DMS53 treated with DMSO at 0.1 percent for 48 hours (cell line): ENCODE results near the gene BTBD9.

Experiments used
- DNase-seq: peaks from one replicate; lab custom pipeline; 2025; ENCODE audit not compliant: unreplicated experiment; lab: John Stamatoyannopoulos, UW

Gene BTBD9

GRCh38 chr6:38154731-38155130 is 485.0 kb downstream of the BTBD9 start:
- DNase-seq: no peak

DNA sequence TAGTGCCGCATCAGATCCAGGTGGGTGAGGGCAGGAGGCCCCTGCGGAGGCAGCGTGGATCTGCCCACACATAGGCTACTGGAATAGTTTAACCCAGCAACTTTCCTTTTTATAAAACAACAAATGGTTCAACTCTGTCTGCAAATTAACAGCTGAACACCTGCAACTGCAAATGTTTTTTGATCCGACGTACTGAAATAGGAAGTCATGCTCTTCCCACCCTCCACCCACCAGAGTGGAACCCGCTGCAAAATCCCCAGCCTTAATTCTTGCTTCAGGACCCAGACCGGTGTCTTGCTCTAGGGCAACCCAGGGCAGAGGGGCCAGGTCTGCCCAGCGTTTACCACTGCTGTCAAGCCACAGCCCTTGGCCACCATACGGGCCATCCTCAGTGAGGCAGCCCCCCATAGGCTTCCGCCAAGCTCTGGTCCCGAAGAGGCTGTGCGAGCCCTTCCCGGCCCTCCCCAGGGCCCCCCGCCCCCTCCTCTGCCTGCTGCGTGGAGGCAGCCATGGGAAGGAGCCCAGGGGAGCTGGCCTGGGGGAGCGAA is 485.9 kb downstream of the BTBD9 start:
- no peak for DNase-seq

DNA sequence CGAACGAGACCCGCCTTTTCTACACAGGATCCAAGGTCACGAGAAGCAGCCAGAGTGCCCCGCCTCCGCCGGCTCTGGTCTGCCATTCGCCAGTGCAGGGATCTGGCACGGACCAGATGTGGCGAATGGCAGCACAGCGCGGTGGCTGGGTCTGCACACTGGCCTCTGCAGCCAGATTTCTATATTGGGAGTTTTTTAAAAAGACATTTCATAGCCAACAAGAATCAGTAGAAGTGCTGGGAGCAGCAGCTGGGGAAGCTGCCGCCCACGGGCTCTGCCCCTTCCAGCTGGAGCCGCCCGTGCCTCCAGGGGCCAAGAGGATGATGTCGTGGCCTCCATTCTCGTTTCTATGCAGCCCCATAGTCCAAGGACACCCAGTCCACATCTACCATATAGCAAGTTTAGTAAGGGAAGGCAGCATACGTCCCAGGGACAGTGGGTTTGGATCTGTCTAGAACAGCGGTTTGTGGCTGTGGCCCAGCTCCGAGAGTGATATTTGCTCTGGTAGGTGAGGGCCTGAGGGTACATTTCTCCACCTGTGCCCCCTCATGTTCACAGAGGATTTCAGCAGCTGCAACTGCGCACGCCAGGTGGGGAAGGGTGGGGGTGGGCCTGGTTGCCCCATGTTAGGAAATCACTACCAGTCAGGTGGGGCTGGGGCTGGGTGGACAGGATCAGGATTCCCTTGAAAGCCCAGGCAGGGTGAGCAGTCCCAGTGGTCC is 486.5 kb downstream of the BTBD9 start:
- no peak for DNase-seq

DNA sequence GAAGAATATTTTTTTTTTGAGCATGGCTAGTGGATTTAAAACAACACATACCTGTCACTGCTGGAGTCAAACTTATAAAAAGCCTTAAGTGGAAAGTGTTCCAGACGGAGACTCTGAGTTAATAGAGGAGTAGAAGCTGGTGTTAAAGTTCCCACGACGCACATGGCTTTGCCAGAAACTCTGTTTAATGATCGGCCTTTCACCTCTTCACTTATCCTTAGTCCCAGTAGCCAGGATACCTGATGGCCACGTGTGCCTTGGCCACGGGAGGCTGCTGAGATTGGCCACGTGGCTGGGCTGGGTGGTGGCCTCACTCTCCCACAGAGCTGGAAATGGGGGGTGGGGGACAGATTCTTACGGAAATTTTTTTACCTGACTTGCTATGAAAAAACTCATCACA is 487.1 kb downstream of the BTBD9 start:
- no peak for DNase-seq

DNA sequence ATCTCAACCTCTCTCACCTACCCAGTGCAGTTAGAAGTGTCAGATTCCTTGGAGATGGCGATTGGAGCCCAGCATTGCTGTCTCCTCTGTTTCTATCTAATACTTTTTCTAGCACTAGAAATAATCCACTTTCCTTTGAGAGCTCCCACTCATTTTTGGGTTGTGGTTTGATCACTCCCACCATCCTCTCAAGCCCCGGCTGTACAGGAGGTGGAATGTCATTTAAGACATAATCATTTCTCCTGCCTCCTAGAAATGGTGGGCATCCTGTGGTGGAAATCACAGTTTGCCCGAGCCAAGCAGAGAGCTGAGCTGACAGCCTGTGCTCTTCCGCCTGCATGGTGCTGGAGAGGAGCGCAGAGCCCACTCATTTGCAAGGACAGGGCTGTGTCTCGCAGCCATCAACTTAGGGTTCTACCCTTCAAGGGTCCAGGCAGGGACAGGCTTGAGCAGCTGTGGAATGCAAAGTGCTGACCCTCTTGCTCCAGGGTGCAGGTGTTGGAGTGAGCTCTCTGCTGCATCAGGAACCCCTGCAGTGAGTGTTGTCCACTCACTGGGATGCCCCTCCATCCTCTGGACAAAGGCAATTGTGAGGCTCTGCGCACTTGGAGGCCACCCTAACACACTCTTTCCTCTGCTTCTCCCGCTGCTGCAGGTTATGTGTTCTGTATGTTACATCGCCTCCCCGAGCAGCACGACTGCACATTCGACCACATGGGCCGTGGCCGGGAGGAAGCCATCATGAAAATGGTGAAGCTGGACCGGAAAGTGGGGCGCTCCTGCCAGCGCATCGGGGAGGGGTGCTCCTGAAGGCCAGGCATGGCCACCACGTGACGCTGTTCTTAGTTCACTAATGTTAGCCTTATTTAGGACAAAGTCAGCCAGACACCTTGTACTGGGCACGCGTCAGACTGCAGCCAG is 487.9 kb downstream of the BTBD9 start:
- no peak for DNase-seq

DNA sequence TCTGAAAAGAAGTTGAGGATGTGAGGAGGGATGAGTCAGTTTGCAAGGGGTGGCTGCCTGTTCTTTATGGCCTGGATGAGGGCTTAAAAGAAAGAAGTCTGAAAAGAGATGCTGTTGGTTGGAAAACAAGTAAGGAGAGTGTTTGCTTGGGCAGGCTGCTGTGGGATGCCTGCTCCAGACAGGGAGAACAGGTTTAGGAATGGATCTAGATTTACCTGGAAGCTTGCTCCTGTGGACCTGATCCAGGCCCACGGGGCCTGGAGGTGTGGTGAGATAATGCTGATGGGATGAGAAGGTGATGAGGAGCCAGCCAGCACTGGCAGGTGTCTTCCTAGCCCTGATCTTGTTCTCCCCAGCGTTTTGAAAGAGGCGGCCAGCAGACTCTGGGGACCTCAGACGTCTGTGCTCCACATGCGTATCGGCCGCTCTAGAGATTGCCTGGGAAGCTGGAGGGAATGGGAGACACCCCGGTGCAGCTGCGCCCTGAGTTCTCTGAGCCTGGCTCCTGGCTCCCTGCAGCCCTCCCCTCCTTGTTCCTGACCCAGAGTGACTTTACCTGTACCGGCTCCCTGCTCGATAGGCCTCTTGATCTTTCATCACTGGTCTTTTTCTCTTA is 488.9 kb downstream of the BTBD9 start:
- DNase-seq: no peak

- DNase-seq: no peak
These were observed 489.7 kb downstream of the BTBD9 start for GRCh38 chr6:38150021-38150420.

DNA sequence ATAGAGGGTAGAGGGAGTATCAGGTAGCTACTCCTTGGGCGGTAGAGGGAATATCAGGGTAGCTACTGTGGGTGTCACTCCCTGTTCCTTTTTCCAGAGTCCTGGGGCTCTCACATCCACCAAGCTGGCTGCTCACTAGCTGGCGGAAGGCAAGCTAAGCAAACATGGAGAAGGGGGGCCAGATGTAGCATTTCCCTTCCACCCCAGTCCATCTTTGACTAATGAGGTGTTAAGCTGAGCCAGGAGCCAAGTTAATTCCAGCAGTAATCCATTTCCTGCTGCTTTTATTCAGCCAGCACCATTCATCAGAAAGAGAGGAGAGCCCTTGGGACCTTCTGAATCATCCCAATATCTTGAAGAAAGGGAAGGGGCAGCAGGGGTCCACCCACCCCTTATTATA is 490.2 kb downstream of the BTBD9 start:
- no peak for DNase-seq

DNA sequence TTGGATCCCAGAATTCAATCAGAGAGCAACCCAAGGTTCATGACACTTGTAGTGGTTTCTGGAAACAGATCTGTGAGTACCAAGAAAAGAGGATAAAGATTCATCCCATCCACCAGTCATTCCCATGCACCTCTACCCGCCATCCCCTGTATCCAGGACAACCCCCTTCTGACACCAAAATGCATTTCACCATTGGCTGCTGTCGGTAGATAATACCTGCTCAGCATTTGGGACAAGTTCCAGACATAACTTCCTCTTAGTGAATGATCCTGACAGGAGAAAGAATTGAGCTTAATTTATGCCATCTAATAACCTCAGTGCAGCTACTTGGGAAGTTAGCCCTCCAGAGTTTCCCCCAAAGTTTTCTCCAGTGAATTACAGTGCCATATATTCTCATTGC is 491.1 kb downstream of the BTBD9 start:
- DNase-seq: no peak

DNA sequence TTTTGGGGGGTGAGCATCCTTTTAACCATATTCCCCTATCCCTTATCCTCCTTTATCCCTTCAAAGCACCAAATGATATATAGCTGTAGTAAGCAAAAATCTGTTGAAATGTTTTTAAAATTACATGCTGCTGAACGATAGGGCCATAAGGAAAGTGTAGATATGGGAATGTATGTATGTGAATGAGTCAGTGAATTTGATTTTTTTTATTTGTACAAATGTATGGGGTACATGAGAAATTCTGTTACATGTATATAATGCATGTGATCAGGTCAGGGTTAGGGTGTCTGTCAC is 493.0 kb downstream of the BTBD9 start:
- DNase-seq: no peak

DNA sequence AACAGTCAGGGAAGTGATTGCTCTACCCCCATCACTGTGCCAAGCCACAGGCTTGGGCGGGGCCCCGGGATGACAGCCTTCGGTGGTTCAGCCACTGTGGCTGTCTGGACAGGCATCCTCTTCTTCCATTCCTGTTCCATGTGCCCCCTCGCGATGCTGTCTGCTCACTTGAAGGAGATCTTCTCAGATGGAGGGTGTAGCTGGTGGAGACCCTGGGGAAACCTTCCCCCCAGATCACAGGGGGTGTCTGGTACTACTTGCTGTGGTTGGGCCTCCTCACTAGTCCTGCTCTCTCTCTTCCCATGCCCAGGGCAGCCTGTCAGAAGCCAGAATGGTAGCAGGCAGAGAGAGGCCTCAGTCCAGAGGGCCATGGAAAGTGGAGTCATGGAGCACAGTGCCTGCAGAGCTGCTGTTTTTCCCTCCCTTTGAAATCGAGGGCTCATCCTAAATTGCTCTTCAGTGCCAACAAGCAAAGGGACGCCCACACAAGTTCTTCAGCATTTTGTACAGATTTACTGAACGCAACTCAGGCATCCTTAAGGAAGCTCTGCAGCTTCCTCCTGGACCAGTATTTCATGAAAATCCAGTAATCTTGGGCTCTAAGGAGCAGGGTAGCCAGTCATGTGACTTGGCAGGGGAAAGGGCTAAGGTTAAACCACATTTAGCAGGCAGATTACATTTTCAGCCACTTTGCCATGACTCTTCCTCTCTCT is 493.6 kb downstream of the BTBD9 start:
- no peak for DNase-seq

- no peak for DNase-seq
These were observed 495.3 kb downstream of the BTBD9 start for GRCh38 chr6:38144365-38144945.

- DNase-seq: no peak
These were observed 496.3 kb downstream of the BTBD9 start for GRCh38 chr6:38143191-38144150.

DNA sequence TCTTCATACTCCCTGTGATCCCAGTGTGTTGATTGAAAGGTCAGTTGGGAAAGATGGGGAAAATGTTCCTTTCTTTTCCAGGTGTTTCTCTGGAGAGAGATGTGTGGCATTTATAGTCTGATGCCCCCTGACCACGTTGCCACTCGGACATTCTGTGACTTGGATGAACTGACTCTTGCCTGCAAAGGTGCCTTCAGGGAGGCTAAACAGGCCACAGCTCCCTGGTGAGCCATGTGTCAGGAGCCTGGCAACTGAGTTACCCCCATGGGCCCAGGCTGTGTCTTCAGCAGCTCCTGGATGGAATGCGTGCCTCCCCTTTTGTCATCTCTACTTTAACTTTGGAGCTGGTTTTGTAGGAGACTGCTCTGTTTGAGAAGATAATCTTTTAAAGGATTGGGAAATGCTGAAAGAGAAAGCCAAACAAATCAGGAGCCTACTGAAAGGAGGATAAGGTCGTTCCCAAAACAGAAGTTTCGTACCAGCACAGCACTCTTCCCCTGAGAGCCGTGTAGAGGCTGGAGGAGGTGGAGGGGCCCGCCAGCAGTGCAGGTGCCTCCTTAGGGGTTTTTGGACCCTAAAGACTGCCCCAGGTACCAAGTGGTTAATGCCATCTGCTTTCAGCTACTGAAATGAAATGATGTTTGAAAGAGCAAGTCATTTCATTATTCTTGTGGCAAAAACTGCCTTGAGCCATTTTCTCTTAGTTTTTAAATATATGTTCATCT is 497.4 kb downstream of the BTBD9 start:
- no peak for DNase-seq

DNA sequence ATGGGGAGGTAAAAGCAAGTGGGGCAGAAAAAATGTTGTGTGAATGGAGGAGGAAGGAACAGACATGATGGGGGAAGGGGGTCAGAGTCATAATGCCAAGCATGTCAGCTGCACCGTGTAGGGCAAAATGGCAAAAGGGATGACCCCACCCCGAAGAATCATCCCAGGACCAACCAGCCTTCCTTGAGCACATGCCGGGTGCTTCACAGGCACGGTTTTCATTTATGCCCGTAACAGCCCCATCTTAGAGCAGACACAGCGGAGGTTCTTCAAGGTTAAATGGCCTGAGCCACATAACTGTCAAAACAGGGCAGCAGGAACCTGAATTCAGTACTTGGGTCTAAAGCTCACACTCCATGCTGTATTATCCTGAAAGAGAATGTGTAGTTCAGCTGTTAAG is 498.0 kb downstream of the BTBD9 start:
- no peak for DNase-seq

GRCh38 chr6:38141085-38141484 is 498.6 kb downstream of the BTBD9 start:
- no peak for DNase-seq

DNA sequence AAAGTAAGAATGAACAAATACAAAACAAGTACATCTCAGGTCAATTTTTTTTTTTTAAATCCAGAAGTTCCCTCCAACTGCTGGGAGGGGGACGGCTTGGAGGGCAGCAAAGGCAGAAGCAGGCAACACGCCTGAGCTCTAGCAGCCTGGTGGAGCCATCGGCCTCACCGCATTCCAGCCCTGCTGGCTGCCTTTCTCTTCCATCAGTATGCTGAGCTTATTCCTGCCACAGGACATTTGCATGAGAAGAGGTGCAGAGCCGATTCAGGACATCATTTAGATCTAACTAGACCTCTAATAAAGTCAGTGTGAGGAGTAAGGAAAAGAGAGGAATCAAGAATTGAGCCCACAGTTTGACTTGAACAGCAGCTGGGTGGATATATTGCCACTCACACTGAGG is 501.4 kb downstream of the BTBD9 start:
- no peak for DNase-seq

- no peak for DNase-seq
These were observed 502.0 kb downstream of the BTBD9 start for GRCh38 chr6:38137608-38138265.

DNA sequence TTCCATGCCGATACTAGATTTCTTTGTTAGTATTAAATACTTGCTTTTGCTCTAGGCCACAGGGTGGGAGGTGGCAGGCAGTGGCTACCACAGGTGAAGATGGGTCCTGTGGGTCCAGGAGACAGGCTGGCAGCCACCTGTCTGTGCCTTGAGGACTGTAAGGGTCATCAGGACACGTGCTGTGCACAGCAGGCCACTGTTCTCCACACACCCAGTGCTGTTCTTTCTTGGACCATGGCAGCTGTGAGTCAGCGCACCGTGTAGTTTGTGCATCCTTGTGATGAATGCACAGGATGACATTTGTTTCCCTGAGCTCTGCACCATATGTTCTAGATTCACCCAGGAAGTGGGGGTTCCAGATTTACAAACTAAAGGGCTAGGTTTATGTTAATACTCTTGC is 503.2 kb downstream of the BTBD9 start:
- no peak for DNase-seq
